Left cardiac atrium (tissue), 4 donors: ENCODE measurements around the gene ABL2. TPM values are rescaled to one million over a fixed set of nuclear protein-coding genes. Genes with fewer than 3 reads are reported as not detected.
"Not testable (repeated sequence)": the region's sequence is repeated elsewhere in the genome, so short reads cannot be mapped to it uniquely, and the experiment has no call there.

ENCODE experiments used
- ATAC-seq, 2 donors: fragments of 200-7000 bp; cut with Tn5 transposase; one replicate each; pipeline ENCODE4 v1.9.1; 2020; ENCODE audit warnings: mild to moderate bottlenecking in 2 of 2, moderate library complexity in 2 of 2
- DNase-seq: peaks from one replicate; pipeline ENCODE4 v3.0.0-alpha.2; 2020
- intact Hi-C, 2 donors: fragments of 100-400 bp; cut with DNase I; formaldehyde crosslinking; loops; one replicate each; pipeline versions ENCODE4 v1.14.1 to v1.15.1; 2022 to 2023
- total RNA-seq, 2 donors: library from RNA; stranded (reverse); fragmentation: NEBNext Ultra II Directional; extraction: Animal tissue kit (Norgen Biotek cat#: 25700); gene quantifications; one replicate each; pipeline ENCODE4 v1.2.1, GENCODE V29; 2021
- donor health status: DM: no; HTN: yes; CAD: no.
- donor health status: DM: no; HTN: yes; CAD: no; lungs with severe emphysema.
- donor health status: DM: yes; HTN: yes; CAD: no.
- donor health status: Dilated cardiomyopathy.

ABL2 gene
- total RNA-seq, 2 donors from 2014 or later: 10.7 to 13.9 TPM

GRCh38 chr1:179146476-179146875, 83.0 kb downstream of the ABL2 start:
- no peak for DNase-seq
- intact Hi-C loops: no loop called here
- no peak for ATAC-seq

- intact Hi-C loops: no loop called here
- DNase-seq: no peak
- ATAC-seq: no peak
Observed at GRCh38 chr1:179145521-179145920, 84.0 kb downstream of the ABL2 start.

- ATAC-seq: no peak
- intact Hi-C loops: no loop called here
- no peak for DNase-seq
Observed at GRCh38 chr1:179144626-179145025, 84.9 kb downstream of the ABL2 start.

GRCh38 chr1:179143322-179143721, 86.2 kb downstream of the ABL2 start:
- peak in 1 of 2 donors; percentile 80 for ATAC-seq
- intact Hi-C loops: no loop called here
- no peak for DNase-seq

- DNase-seq: no peak
- intact Hi-C loops: no loop called here
- peak; percentile 50 to 88 for ATAC-seq
Observed at GRCh38 chr1:179142889-179143299, 86.6 kb downstream of the ABL2 start.

- ATAC-seq (peak; percentile 41 to 81), DNase-seq (no peak)
- intact Hi-C loops: no loop called here
Observed at GRCh38 chr1:179141592-179142251, 87.8 kb downstream of the ABL2 start.

- ATAC-seq, intact Hi-C loops, DNase-seq: not testable (repeated sequence)
Observed at GRCh38 chr1:179138755-179139154, 90.7 kb downstream of the ABL2 start.

GRCh38 chr1:179137617-179138255, 91.7 kb downstream of the ABL2 start:
- intact Hi-C loops: no loop called here
- DNase-seq: no peak
- peak in 1 of 2 donors; percentile 59 for ATAC-seq

- intact Hi-C loops, ATAC-seq: not testable (repeated sequence)
Observed at GRCh38 chr1:179135707-179136106, 93.8 kb downstream of the ABL2 start.

GRCh38 chr1:179135168-179135567, 94.3 kb downstream of the ABL2 start:
- ATAC-seq, intact Hi-C loops, DNase-seq: not testable (repeated sequence)

More at GRCh38 chr1:179135707-179136106, 93.8 kb downstream of the ABL2 start:
- not testable (repeated sequence) for DNase-seq

GRCh38 chr1:179129702-179130473, 99.6 kb downstream of the ABL2 start:
- ATAC-seq (peak; percentile 66 to 85), DNase-seq (no peak)
- intact Hi-C loops: loop anchor here in 1 of 2 donors (10.0 kb wide), 1 partner anchor 165 kb away; the partner anchor contains the start of gene SOAT1

- no peak for DNase-seq
- no peak for ATAC-seq
- intact Hi-C loops: loop anchor here in 1 of 2 donors (10.0 kb wide), 1 partner anchor 166 kb away; the partner anchor contains the start of gene SOAT1
Observed at GRCh38 chr1:179128520-179128919, 101.0 kb downstream of the ABL2 start.

GRCh38 chr1:179127163-179127895, 102.1 kb downstream of the ABL2 start:
- ATAC-seq: no peak
- intact Hi-C loops: loop anchor here in 1 of 2 donors (10.0 kb wide), 1 partner anchor 167 kb away; the partner anchor contains the start of gene SOAT1
- DNase-seq: no peak

- intact Hi-C loops: loop anchor here in 1 of 2 donors (10.0 kb wide), 1 partner anchor 168 kb away; the partner anchor contains the start of gene SOAT1
- DNase-seq (peak; percentile 60), ATAC-seq (peak in 1 of 2 donors; percentile 53)
Observed at GRCh38 chr1:179126338-179127060, 103.0 kb downstream of the ABL2 start.

GRCh38 chr1:179124873-179125272, 104.6 kb downstream of the ABL2 start:
- ATAC-seq (no peak), DNase-seq (no peak)
- intact Hi-C loops: loop anchor here in 1 of 2 donors (5.0 to 10.0 kb wide), 2 partner anchors 67 to 170 kb away; partner anchors contain the start of gene SOAT1

GRCh38 chr1:179121159-179121938, 108.1 kb downstream of the ABL2 start:
- intact Hi-C loops: loop anchor here in 1 of 2 donors (5.0 to 10.0 kb wide), 2 partner anchors 71 to 173 kb away; partner anchors contain the start of gene SOAT1
- ATAC-seq: peak in 1 of 2 donors; percentile 21
- no peak for DNase-seq

GRCh38 chr1:179120736-179121135, 108.7 kb downstream of the ABL2 start:
- ATAC-seq: no peak
- intact Hi-C loops: loop anchor here in 1 of 2 donors (5.0 to 10.0 kb wide), 2 partner anchors 72 to 174 kb away; partner anchors contain the start of gene SOAT1
- DNase-seq: no peak
